Adrenal gland (tissue), 5 donors: ENCODE measurements around the gene H6PD.

Experiments
- POLR2A ChIP-seq, 2 donors: fragments of 450-650 bp; IDR thresholded peaks; one replicate each; pipeline ENCODE4 v1.6.1; 2017; ENCODE audit warnings: antibody characterized with exemption in 2 of 2, mild to moderate bottlenecking in 2 of 2, moderate library complexity in 1 of 2
- TF ChIP-seq, protein P1 (sequence below), 6 experiments: fragments of 450-650 bp in 4 of 6; fragments of 200-600 bp in 2 of 6; sonication (generic) in 1 of 6; IDR thresholded peaks; 1 replicate in 5 of 6; 2 replicates in 1 of 6; pipeline versions ENCODE4 v1.5.1 to v1.8.0; 2016 to 2021; ENCODE audit warnings: antibody characterized with exemption in 6 of 6, mild to moderate bottlenecking in 2 of 6, moderate library complexity in 1 of 6
- donor health status: DM: no; HTN: no; CAD: no.

DNA sequence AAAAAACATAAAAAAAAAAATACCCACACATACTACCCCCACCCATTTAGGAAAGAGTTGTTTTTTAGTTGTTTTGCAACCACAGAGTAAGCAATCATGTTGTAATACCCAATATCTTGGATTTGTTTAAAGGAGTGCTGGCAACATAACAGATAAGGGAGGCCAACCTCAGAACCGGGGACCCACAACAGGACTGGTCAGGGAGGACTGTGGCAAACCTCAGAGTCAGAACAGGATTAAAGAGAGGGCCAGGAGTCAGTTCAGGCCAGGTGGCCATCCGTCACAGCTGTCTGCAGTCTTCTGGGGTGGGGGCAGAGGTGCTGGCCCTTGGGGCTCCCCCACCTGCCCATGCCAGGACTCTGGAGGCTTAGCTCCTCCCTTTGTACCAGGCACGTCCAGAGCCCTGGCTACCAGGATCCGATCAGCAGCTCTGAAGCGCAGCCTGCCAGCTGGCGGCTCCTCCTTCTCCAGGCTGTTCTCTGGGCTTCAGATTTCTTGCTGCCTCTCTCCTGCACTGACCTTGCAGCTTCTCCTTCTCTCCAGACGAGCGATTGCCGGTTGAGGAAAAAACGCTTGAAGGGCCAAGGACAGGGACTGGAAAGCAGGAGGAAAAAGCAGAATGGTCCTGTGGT lies 7.9 kb downstream of the H6PD start:
- TF ChIP-seq, protein P1, sequence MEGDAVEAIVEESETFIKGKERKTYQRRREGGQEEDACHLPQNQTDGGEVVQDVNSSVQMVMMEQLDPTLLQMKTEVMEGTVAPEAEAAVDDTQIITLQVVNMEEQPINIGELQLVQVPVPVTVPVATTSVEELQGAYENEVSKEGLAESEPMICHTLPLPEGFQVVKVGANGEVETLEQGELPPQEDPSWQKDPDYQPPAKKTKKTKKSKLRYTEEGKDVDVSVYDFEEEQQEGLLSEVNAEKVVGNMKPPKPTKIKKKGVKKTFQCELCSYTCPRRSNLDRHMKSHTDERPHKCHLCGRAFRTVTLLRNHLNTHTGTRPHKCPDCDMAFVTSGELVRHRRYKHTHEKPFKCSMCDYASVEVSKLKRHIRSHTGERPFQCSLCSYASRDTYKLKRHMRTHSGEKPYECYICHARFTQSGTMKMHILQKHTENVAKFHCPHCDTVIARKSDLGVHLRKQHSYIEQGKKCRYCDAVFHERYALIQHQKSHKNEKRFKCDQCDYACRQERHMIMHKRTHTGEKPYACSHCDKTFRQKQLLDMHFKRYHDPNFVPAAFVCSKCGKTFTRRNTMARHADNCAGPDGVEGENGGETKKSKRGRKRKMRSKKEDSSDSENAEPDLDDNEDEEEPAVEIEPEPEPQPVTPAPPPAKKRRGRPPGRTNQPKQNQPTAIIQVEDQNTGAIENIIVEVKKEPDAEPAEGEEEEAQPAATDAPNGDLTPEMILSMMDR (IDR thresholded peaks at IDR 0.05): no peak
- peak; percentile 65 to 90 for TF ChIP-seq POLR2A (IDR thresholded peaks at IDR 0.05)
